Suppressor macrophage treated with lipopolysaccharide for 1 hour (primary cell): ENCODE results near the gene FAM124A.

Experiments used
- DNase-seq, 3 donors: peaks; one replicate each; pipeline ENCODE4 v3.0.0-alpha.2; 2020 to 2022

The FAM124A gene

DNA sequence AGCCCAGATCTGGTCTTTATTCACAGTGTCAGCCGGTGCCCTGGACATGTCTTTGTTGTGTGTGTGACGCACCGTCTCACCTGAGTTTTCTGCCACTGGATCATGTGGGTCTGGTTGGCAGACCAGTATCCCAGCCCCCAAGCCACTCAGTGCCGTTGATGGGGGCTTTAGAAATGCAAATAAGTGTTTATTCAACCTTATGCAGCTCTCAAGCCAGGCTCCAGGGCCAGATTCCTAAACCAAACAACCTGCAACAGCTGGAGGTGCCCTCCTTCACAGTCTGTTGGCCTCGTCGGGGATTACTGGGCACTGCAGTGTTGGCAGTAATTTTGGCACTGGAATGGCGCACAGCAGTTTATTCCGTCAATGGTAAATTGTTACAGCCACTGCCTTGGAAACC is 21.6 kb downstream of the FAM124A start:
- no peak for DNase-seq

DNA sequence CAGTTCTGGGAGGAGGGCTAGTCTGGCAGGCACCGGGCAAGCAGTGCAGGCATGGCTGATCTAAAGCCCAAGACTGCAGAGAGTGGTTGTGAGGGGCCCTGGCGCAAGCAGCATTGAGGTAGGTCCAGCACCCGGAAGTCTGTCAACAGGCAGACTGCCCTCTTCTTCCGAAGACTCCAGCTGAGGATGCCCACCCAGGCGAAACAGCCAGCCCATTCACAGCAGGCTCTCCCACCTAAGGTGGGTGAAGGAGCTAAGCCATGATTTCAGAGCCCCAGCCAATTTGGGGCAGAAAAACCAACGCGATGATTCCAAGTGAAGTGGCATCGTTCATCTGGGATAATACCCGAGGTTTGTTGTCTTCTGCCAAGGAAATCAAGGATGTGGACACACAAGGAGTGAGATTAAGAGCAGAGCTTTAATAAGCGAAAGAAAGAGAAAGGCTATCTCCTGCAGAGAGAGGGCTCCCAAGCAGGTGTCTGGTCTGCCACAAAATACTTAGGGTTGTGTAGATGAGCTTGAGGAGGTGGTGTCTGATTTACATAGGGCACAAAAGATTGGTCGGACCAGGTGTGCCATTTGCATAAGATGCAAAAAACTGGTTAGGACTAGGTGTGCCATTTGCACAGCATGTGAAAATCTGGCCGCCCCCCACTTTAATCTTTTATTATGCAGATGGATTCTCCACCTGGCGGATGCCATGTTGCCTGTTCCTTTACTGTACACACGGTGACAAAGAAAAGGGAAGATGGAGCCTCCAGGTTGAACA is 22.6 kb downstream of the FAM124A start:
- DNase-seq = no peak

DNA sequence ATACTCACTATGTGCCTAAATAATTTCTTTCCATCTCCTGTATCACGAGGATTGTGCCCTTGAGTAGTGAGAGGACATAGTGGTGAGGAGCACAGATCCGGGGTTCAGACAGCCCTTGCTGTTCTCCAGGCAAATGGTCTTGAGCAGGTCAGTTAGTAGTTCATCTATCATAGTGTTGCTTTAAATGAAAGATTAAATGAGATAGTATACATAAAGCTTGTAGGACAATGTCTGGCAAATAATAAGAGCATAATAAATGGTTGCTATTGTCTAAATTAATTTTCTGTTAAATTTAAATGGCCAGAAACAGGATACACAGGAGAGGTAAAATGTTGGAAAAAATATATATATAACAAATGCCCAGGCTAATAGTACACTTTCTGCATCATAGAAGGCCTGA is 23.4 kb downstream of the FAM124A start:
- DNase-seq = no peak

DNA sequence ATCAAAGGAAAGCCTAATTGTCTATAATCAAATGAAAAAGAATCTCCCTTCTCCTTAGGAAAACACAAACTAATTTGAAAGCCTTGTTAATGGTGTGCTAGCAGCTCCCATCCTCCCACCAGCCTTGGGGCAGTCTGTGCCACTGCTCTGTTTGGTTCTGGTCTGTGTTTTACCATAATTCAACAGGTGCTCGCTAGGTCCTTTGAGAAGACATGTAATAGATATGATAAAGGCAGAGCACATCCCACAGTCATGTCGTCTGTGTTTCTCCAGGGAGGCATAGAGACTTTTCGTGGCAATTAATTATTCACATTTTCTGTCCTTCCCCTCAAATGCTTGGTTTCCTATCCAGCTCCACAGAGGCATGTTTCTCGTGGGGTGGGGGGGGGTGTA is 23.8 kb downstream of the FAM124A start:
- no peak for DNase-seq

- no peak for DNase-seq
Measured at GRCh38 chr13:51246418-51247277, 24.4 kb downstream of the FAM124A start.

DNA sequence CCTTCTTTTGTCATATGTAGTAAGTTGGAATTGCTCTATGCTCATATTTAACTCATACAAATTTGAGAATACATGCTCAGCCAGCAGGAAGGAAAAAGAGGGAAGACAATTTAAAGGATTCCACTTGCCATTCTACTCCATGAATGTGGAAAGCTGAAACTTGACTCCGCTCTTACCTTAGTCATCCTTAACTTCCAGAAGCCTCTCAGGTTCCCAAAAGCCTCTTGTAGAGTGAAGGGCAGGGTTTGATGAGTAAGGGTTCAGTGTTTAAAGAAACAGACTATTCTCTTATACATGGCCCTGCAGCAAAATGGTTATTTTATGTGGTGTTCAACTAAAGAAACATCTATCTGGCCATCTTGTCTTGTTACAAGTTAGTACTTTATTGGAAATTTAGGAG is 27.1 kb downstream of the FAM124A start:
- no peak for DNase-seq

DNA sequence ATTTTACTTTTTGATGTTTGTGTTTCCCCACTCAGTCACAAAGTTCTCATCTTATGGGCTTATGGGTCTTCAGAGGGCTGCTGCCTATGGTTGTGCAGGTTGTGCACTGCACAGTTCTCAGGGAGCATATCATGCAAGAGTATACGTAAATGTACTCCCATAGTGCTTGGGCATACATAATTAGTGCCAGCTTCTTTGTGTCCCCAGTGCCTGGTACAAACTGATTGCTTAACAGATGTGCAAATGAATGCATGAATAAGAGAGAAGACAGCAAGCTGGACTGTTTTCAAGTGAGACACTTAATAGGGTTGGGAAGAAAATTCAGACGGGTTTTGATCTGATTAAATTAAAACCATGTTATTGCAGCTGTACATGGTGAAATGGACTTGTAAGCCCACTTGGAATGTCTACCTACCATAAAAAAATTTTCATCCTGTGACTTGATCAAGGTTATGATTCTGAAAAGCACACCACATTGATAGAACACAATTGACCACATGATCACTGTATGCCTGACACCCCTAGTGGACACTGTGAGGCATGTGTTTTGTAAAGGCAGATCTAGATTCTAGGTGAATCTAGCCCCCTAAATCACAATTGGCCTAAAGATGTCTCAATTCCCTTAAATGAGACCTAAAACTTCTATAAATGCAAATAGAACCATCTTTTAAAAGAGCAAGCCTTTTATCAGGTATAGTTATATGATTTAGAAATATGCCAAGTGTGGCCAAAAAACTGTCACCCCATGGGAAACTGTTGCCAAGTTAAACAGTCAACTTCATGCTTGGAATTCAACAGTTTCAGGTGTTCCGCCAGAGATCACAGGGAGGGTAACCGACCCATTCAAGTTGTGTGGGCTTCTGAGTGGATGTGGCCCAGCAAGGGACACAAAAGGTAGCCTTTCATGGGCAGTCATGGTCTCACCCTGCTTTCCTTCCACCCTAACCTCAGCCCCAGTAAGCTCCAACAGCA is 27.9 kb downstream of the FAM124A start:
- DNase-seq = peak in 1 of 3 donors; percentile 14

DNA sequence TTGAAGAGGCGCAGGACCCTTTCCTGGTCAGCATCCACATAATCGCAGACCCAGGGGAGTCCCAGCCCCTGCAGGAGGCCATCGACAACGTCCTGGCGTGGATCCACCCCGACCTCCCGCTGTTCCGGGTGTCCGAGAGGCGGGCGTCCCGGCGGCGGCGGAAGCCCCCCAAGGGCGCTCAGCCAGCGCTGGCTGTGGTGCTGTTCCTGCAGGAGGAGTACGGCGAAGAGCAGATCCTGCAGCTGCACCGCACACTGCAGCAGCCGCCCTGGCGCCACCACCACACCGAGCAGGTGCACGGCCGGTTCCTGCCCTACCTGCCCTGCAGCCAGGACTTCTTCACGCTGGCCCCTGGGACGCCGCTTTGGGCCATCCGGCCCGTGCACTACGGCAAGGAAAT is 29.3 kb downstream of the FAM124A start:
- DNase-seq = no peak

- peak in 2 of 3 donors; percentile 32 to 43 for DNase-seq
Measured at GRCh38 chr13:51252954-51253532, 30.8 kb downstream of the FAM124A start.

- no peak for DNase-seq
Measured at GRCh38 chr13:51255556-51255955, 33.4 kb downstream of the FAM124A start.

DNA sequence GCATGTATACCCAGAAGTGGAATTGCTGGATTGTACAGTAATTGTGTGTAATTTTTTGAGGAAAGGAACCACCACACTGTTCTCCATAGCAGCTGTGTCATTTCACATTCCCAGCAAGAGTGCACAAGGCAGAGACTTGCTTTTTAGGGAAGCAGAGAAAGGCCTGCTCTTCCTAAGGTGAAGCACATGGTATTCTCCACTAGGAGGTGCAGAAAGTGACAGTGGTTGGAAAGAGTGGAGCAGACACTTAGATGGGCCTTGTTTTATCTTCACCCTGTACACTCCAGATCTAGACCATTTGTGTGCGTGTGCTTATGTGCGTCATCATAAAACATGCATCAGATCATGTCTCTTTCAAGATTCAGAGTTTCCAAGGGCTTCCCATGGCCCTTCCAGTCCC is 35.0 kb downstream of the FAM124A start:
- DNase-seq = no peak

DNA sequence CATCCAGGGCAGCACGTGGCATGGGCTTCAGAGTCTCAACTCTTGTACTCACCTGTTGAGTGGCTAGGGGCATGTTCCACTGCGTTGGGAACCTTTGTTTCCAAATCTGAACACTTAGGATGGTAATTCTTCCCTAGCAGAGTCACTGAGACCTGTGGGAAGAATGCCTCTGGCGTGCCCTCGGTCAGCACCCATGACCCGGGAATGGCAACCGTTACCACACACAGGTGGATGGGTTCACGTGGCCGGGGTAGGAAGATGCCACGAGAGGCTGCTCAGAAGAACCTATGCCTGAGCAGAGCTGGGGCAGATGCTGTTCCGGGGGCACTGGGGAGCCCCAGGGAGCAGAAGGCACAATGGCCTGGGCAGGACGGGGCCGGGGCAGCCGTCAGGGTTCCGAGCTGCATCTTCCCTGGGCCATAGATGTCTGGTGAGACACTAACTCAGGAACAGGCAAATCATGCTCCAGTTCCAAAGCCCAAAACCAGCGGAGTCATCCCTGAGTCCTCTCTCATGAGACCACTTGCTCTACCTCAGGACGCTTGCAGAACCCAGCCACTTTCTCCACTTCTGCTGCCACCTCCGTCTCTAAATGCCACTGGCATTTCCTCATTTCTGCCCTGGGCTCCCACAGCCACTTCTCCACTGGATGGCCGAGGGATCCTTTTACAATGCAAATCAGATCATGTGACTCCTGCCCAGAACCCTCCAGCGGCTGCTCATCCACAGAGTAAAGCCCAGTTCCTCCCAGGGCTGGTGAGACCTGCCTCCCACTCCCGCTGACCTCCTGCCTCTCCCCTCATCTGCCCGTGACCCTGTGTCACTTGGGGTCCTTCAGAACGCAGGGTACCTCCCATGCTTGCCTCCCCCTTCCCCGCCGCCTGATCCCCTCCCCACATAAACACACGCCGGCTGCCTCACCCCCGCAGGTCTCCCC is 36.7 kb downstream of the FAM124A start:
- peak; percentile 79 to 81 (median 80) for DNase-seq

GRCh38 chr13:51260154-51260553 is 38.0 kb downstream of the FAM124A start:
- no peak for DNase-seq

- DNase-seq = no peak
Measured at GRCh38 chr13:51261610-51262249, 39.5 kb downstream of the FAM124A start.

GRCh38 chr13:51262501-51263211 is 40.5 kb downstream of the FAM124A start:
- no peak for DNase-seq

DNA sequence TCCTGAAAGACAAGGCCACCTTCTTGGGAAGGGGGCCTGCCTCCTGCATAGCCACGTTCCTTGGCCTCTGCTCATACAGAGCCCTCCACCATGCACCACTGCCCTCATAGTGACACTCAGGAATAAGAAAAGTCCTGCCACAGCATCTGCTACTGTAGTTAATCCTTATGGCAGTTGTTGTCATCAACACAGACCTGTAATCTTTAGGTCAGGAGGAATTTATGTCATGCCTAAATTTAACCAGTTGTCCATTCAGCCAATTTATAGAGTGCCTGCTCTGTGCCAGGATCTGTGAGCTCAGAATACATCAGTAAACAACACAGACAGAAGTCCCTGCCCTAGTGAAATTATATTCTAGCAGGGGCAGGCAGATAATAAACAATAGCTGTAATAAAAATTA is 44.4 kb downstream of the FAM124A start:
- DNase-seq = no peak

- DNase-seq = no peak
Measured at GRCh38 chr13:51267622-51268021, 45.4 kb downstream of the FAM124A start.

GRCh38 chr13:51269039-51269438 is 46.8 kb downstream of the FAM124A start:
- DNase-seq = no peak

DNA sequence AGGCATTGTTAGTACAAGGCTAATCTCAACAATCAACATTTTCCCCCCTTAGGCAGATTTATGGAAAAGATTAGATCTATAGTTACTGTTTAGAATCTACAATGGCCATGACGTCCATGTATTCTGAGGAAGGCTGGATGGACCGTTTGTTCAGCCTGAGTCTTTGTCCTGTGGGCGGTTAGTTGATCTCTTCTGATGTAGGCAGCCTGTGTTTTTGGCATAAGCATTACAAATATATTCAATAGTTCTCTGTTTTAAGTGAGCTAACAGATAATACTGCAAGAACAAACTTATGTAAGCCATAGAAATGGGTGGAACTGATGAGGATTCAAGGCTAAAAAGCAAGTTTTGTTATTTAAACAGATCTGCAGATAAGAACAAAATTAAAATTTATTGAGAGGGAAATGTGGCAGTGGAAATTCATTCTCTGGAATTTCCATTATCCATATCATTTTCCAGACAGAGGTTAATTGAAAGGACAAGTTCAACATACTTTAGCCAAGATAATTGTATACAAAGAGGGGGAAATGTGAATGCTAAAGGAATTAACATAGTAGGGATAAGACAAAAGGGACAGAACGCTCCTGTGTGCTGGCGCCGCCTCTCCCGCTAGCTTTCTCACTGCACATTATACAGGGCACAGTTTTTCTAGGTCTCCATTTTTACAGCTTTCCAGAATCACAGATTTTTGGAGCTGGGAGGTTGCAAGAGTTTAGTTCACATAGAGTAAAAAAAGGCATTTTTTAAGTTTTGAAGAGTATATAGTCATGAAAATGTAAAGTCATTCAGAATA is 48.6 kb downstream of the FAM124A start:
- no peak for DNase-seq
